HG03064 (cell line): ENCODE measurements around the gene PAQR4.

Experiments
- ATAC-seq: cut with Tn5 transposase; IDR thresholded peaks from one replicate; pipeline ENCODE4 v1.9.1; 2021; ENCODE audit warnings: low read depth; ENCODE audit not compliant: unreplicated experiment

Gene PAQR4

GRCh38 chr16:3019594-3020246 is 50.6 kb downstream of the PAQR4 start:
- ATAC-seq: no peak

- no peak for ATAC-seq
Observed at GRCh38 chr16:3020247-3020603, 51.1 kb downstream of the PAQR4 start, which contains the start of gene TNFRSF12A. TNFRSF12A (plus strand) TSS chr16:3020368; CDS start chr16:3020398, 30 bp downstream.

GRCh38 chr16:3020604-3021448 is 51.7 kb downstream of the PAQR4 start:
- no peak for ATAC-seq

- no peak for ATAC-seq
Observed at GRCh38 chr16:3021449-3022207, 52.5 kb downstream of the PAQR4 start.

GRCh38 chr16:3022208-3022683 is 53.1 kb downstream of the PAQR4 start:
- no peak for ATAC-seq

GRCh38 chr16:3022684-3023414 is 53.7 kb downstream of the PAQR4 start:
- no peak for ATAC-seq
